SK-N-SH (cell line): Measurements from ENCODE around the gene TAF5L. TPM values are rescaled to one million over a fixed set of nuclear protein-coding genes. Genes with fewer than 3 reads are reported as not detected.

Experiments
- CTCF ChIA-PET: fragments of 300-600, 350-600 bp; formaldehyde crosslinking; extraction: SDS; loops from one replicate; lab custom pipeline; 2021; lab: Yijun Ruan, JAX
- POLR2A ChIA-PET: fragments of 350-600 bp; sonication (Branson Sonifier 250); formaldehyde crosslinking; extraction: SDS; loops from one replicate; lab custom pipeline; 2020; ENCODE audit warnings: antibody characterized with exemption, inconsistent platforms; lab: Yijun Ruan, JAX
- DNase-seq: peaks from one replicate; pipeline ENCODE4 v3.0.0; 2012
- H2AFZ ChIP-seq: fragments of 200-600 bp; sonication (generic); 2 replicates; pipeline ENCODE4 v1.8.1; 2016; ENCODE audit warnings: antibody characterized with exemption, mild to moderate bottlenecking, low read depth
- H3F3A ChIP-seq: fragments of 200-600 bp; sonication (generic); replicated peaks from 2 replicates; pipeline ENCODE3; 2016; ENCODE audit warnings: antibody characterized with exemption, mild to moderate bottlenecking; ENCODE audit not compliant: insufficient read depth
- H3K27ac ChIP-seq, 2 experiments: fragments of 200-500 bp in 1 of 2; fragments of 200-600 bp in 1 of 2; sonication (Bioruptor generic) in 1 of 2; sonication (generic), shearing (Covaris generic) in 1 of 2; 2 replicates each; pipeline versions ENCODE4 v1.5.1 to v1.6.1; 2014 to 2016; ENCODE audit warnings: low read depth in 2 of 2, inconsistent platforms in 1 of 2, low read length in 1 of 2, mild to moderate bottlenecking in 1 of 2, mixed read lengths in 1 of 2
- H3K27me3 ChIP-seq: fragments of 200-600 bp; sonication (generic), shearing (Covaris generic); 2 replicates; pipeline ENCODE4 v1.6.1; 2016; ENCODE audit warnings: mixed run types; ENCODE audit not compliant: insufficient read depth
- H3K36me3 ChIP-seq, 2 experiments: fragments of 200-500 bp in 1 of 2; fragments of 200-600 bp in 1 of 2; sonication (Bioruptor generic) in 1 of 2; sonication (generic) in 1 of 2; replicated peaks in 1 of 2; 2 replicates each; pipeline versions ENCODE3 to v1.5.1; 2014 to 2016; ENCODE audit warnings: low read length in 1 of 2, mild to moderate bottlenecking in 1 of 2; ENCODE audit not compliant: insufficient read depth in 2 of 2, control insufficient read depth in 1 of 2
- H3K4me1 ChIP-seq, 2 experiments: fragments of 200-500 bp in 1 of 2; fragments of 200-600 bp in 1 of 2; sonication (Bioruptor generic) in 1 of 2; sonication (generic), shearing (Covaris generic) in 1 of 2; 2 replicates each; pipeline versions ENCODE4 v1.5.1 to v1.6.1; 2014 to 2016; ENCODE audit warnings: low read depth in 1 of 2, low read length in 1 of 2, mixed run types in 1 of 2; ENCODE audit not compliant: insufficient read depth in 2 of 2, control insufficient read depth in 1 of 2
- H3K4me2 ChIP-seq: fragments of 200-600 bp; sonication (generic), shearing (Covaris generic); 2 replicates; pipeline ENCODE4 v1.6.1; 2017; ENCODE audit warnings: mixed run types
- H3K4me3 ChIP-seq, 2 experiments: fragments of 200-500 bp in 1 of 2; fragments of 200-600 bp in 1 of 2; sonication (Bioruptor generic) in 1 of 2; sonication (generic), shearing (Covaris generic) in 1 of 2; 2 replicates each; pipeline versions ENCODE4 v1.5.1 to v1.8.1; 2014 to 2016; ENCODE audit warnings: low read depth in 2 of 2, inconsistent platforms in 1 of 2, low read length in 1 of 2, mild to moderate bottlenecking in 1 of 2, mixed read lengths in 1 of 2, moderate library complexity in 1 of 2
- H3K79me2 ChIP-seq: fragments of 200-600 bp; sonication (generic); 2 replicates; pipeline ENCODE4 v1.8.1; 2017; ENCODE audit warnings: mild to moderate bottlenecking; ENCODE audit not compliant: insufficient read depth
- H3K9ac ChIP-seq: fragments of 200-600 bp; sonication (generic); 2 replicates; pipeline ENCODE4 v1.6.1; 2017; ENCODE audit warnings: mixed run types
- H3K9me2 ChIP-seq: fragments of 200-600 bp; sonication (generic); 2 replicates; pipeline ENCODE4 v1.6.1; 2017; ENCODE audit warnings: mixed run types
- H3K9me3 ChIP-seq: fragments of 200-600 bp; sonication (generic); 2 replicates; pipeline ENCODE4 v1.6.1; 2017; ENCODE audit warnings: mixed run types, mild to moderate bottlenecking, moderate library complexity
- H4K20me1 ChIP-seq: fragments of 200-600 bp; sonication (generic); 2 replicates; pipeline ENCODE4 v1.6.1; 2017; ENCODE audit warnings: mild to moderate bottlenecking, mixed run types; ENCODE audit not compliant: insufficient read depth
- CTCF ChIP-seq: fragments of 200-600 bp; sonication (generic); IDR thresholded peaks from 2 replicates; pipeline ENCODE4 v1.6.1; 2017; ENCODE audit warnings: antibody characterized with exemption, mild to moderate bottlenecking, moderate library complexity
- ELF1 ChIP-seq: IDR thresholded peaks from 2 replicates; pipeline ENCODE4 v1.4.0; 2012
- EZH2phosphoT487 ChIP-seq: fragments of 200-600 bp; sonication (generic); IDR thresholded peaks from 2 replicates; pipeline ENCODE4 v1.6.1; 2017; ENCODE audit warnings: low read depth, mixed run types, mild to moderate bottlenecking, antibody characterized with exemption, moderate library complexity, borderline replicate concordance
- FOSL2 ChIP-seq: IDR thresholded peaks from 2 replicates; pipeline ENCODE4 v1.4.0; 2012; ENCODE audit warnings: low read depth, mild to moderate bottlenecking, moderate library complexity, borderline replicate concordance
- FOXM1 ChIP-seq: IDR thresholded peaks from 2 replicates; pipeline ENCODE4 v1.4.0; 2012; ENCODE audit warnings: low read depth, mild to moderate bottlenecking
- MXI1 ChIP-seq: IDR thresholded peaks from 2 replicates; pipeline ENCODE4 v1.6.1; 2012; ENCODE audit warnings: mild to moderate bottlenecking, low read depth, low read length, improper control_type of control experiment
- NFIC ChIP-seq: IDR thresholded peaks from 2 replicates; pipeline ENCODE4 v1.4.0; 2012; ENCODE audit warnings: borderline replicate concordance
- PBX3 ChIP-seq: IDR thresholded peaks from 2 replicates; pipeline ENCODE4; 2012
- POLR2AphosphoS5 ChIP-seq: IDR thresholded peaks from 2 replicates; pipeline ENCODE4 v1.6.1; 2012; ENCODE audit warnings: low read depth, low read length
- RAD21 ChIP-seq: IDR thresholded peaks from 2 replicates; pipeline ENCODE4 v1.6.1; 2012; ENCODE audit warnings: mild to moderate bottlenecking, low read length
- SIN3A ChIP-seq: IDR thresholded peaks from 2 replicates; pipeline ENCODE4 v1.6.1; 2012; ENCODE audit warnings: low read depth, mild to moderate bottlenecking, low read length, moderate library complexity, borderline replicate concordance
- TCF12 ChIP-seq: IDR thresholded peaks from 2 replicates; pipeline ENCODE4 v1.4.0; 2012
- YY1 ChIP-seq: IDR thresholded peaks from 2 replicates; pipeline ENCODE4 v1.4.0; 2012; ENCODE audit warnings: low read depth, mild to moderate bottlenecking
- WGBS: methylation state at CpG from one replicate; pipeline ENCODE4 v1.1.6; 2017; ENCODE audit warnings: low lambda C conversion rate; 5-methylcytosine and 5-hydroxymethylcytosine counted together
- polyA plus RNA-seq, 3 experiments: library from polyadenylated mRNA; depleted of rRNA; stranded (reverse); fragments of >200 nt; gene quantifications; 2 replicates each; pipeline ENCODE4 v1.2.3, GENCODE V29; 2012
- TF ChIP-seq, protein P1 (sequence below): fragments of 150-350 bp; IDR thresholded peaks from 2 replicates; pipeline ENCODE4 v1.6.1; 2016; ENCODE audit warnings: mild to moderate bottlenecking, low read depth, low read length

Gene TAF5L
- polyA plus RNA-seq, 1 of the 3 experiments (the other 2 are of a cell fraction) = 17.1 TPM

DNA sequence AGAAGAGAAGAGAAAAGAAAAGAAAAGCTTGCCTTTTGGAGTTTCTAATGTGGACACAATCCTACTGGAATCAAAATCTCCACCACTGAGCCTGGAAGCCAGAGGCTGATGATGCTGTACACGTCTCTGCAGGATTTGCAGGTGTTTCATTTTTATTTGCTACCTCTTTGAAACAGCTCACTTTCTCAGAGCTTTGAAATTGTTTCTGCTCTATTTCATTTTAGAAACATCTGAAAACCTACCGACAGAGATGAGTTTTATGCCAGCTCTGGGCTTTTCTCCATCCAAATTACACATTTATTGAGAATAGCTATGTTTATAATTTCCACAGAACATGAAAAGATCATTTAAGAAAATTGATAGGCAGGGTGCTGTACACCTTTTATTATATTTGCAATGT lies 46.3 kb upstream of the TAF5L start:
- CTCF ChIA-PET = interaction anchor here (1.3 to 2.5 kb wide), 3 partner anchors 11 to 211 kb away, joined by 3 to 13 read pairs (median 3); no protein-coding TSS in a partner anchor

More for the DNA sequence above, 46.3 kb upstream of the TAF5L start:
- Histone ChIP-seq H3K9me3 (no peaks in the 10 kb centered on the region), H3F3A (no peaks in the 10 kb centered on the region), H3K9ac (no peak overlapping the region), H3K4me3 (no peak overlapping the region), H3K4me1 (peaks cover 0 to 4% of the 10 kb centered on the region in 2 experiments; a peak in 1 of 4 replicates), H3K79me2 (no peaks in the 10 kb centered on the region), H3K36me3 (no peaks in the 10 kb centered on the region), H3K9me2 (no peaks in the 10 kb centered on the region), H3K4me2 (no peak overlapping the region), H3K27me3 (no peaks in the 10 kb centered on the region), H3K27ac (no peak overlapping the region), H2AFZ (no peak overlapping the region), H4K20me1 (no peaks in the 10 kb centered on the region)
- POLR2A ChIA-PET = no interaction called here
- no peak for TF ChIP-seq RAD21
- no peak for TF ChIP-seq SIN3A
- no peak for TF ChIP-seq PBX3
- TF ChIP-seq EZH2phosphoT487 = no peak
- TF ChIP-seq, protein P1, sequence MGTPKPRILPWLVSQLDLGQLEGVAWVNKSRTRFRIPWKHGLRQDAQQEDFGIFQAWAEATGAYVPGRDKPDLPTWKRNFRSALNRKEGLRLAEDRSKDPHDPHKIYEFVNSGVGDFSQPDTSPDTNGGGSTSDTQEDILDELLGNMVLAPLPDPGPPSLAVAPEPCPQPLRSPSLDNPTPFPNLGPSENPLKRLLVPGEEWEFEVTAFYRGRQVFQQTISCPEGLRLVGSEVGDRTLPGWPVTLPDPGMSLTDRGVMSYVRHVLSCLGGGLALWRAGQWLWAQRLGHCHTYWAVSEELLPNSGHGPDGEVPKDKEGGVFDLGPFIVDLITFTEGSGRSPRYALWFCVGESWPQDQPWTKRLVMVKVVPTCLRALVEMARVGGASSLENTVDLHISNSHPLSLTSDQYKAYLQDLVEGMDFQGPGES = no peak
- no peak for TF ChIP-seq CTCF
- TF ChIP-seq TCF12 = no peak
- TF ChIP-seq ELF1 = no peak
- no peak for TF ChIP-seq MXI1
- TF ChIP-seq POLR2AphosphoS5 = no peak
- no peak for TF ChIP-seq YY1
- TF ChIP-seq FOSL2 = no peak
- TF ChIP-seq NFIC = no peak
- no peak for TF ChIP-seq FOXM1
- WGBS = 91% methylated on average over 2 of the region's 2 CpGs
- no peak for DNase-seq
